Neural progenitor cell (in vitro differentiated cells): ENCODE data around the gene EPN1.

Source experiments
- CTCF ChIP-seq: fragments of 200-600 bp; sonication (generic); IDR thresholded peaks from 2 replicates; pipeline ENCODE4 v1.5.1; 2017; ENCODE audit warnings: antibody characterized with exemption, mild to moderate bottlenecking
- EZH2 ChIP-seq: fragments of 200-600 bp; sonication (generic); IDR thresholded peaks from 2 replicates; pipeline ENCODE4 v1.6.1; 2017; ENCODE audit warnings: antibody characterized with exemption, mild to moderate bottlenecking, moderate library complexity
- EZH2phosphoT487 ChIP-seq: fragments of 200-600 bp; sonication (generic); IDR thresholded peaks from 2 replicates; pipeline ENCODE4 v1.6.1; 2017; ENCODE audit warnings: antibody characterized with exemption

GRCh38 chr19:55635856-55636440 is 39.1 kb upstream of the EPN1 start:
- TF ChIP-seq EZH2, result no peak
- TF ChIP-seq CTCF, result no peak
- no peak for TF ChIP-seq EZH2phosphoT487
